OCI-LY3 (cell line): ENCODE data around the gene DCUN1D2.

ENCODE experiments used
- EZH2phosphoT487 ChIP-seq: fragments of 200-600 bp; shearing (Covaris generic); IDR thresholded peaks from 2 replicates; pipeline ENCODE4 v1.6.1; 2018; ENCODE audit warnings: antibody characterized with exemption, mixed run types, low read depth
- TF ChIP-seq, protein P1 (sequence below): fragments of 200-600, 300-600 bp; sonication (generic); IDR thresholded peaks from 2 replicates; pipeline ENCODE4 v1.5.1; 2014; ENCODE audit warnings: antibody characterized with exemption, low read length, low read depth

GRCh38 chr13:113539176-113539575, 48.7 kb upstream of the DCUN1D2 start:
- TF ChIP-seq, protein P1, sequence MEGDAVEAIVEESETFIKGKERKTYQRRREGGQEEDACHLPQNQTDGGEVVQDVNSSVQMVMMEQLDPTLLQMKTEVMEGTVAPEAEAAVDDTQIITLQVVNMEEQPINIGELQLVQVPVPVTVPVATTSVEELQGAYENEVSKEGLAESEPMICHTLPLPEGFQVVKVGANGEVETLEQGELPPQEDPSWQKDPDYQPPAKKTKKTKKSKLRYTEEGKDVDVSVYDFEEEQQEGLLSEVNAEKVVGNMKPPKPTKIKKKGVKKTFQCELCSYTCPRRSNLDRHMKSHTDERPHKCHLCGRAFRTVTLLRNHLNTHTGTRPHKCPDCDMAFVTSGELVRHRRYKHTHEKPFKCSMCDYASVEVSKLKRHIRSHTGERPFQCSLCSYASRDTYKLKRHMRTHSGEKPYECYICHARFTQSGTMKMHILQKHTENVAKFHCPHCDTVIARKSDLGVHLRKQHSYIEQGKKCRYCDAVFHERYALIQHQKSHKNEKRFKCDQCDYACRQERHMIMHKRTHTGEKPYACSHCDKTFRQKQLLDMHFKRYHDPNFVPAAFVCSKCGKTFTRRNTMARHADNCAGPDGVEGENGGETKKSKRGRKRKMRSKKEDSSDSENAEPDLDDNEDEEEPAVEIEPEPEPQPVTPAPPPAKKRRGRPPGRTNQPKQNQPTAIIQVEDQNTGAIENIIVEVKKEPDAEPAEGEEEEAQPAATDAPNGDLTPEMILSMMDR, result no peak
- TF ChIP-seq EZH2phosphoT487, result no peak
